ENCODE results near the gene EIF4G3. TPM values are rescaled to one million over a fixed set of nuclear protein-coding genes. Genes with fewer than 3 reads are reported as not detected.
"Not testable (repeated sequence)": the region's sequence is repeated elsewhere in the genome, so short reads cannot be mapped to it uniquely, and the experiment has no call there.

Gene EIF4G3
- total RNA-seq, 1 experiment from 2014 or later, result 42.0 TPM

DNA sequence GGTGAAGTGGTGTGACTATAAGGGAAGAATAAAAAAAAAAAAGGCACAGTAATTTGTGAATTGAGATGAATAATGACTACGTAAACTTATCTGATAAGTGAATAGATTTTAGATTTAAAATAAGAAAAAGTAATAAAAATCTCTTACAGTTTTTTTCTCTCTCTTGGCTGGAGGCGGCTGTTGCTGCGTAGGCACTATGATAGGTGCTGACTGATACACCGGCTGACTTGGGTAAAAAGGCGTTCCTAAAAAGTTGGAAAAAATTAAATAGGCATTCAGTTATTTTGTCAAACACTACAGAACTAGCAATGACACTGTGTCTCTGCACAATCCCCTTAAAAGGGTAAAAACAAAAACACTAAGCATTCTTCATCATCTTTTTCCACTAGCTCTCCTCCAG lies 203.8 kb downstream of the EIF4G3 start:
- no peak for DNase-seq (ENCODE audit: extremely low read depth, low read depth)

DNA sequence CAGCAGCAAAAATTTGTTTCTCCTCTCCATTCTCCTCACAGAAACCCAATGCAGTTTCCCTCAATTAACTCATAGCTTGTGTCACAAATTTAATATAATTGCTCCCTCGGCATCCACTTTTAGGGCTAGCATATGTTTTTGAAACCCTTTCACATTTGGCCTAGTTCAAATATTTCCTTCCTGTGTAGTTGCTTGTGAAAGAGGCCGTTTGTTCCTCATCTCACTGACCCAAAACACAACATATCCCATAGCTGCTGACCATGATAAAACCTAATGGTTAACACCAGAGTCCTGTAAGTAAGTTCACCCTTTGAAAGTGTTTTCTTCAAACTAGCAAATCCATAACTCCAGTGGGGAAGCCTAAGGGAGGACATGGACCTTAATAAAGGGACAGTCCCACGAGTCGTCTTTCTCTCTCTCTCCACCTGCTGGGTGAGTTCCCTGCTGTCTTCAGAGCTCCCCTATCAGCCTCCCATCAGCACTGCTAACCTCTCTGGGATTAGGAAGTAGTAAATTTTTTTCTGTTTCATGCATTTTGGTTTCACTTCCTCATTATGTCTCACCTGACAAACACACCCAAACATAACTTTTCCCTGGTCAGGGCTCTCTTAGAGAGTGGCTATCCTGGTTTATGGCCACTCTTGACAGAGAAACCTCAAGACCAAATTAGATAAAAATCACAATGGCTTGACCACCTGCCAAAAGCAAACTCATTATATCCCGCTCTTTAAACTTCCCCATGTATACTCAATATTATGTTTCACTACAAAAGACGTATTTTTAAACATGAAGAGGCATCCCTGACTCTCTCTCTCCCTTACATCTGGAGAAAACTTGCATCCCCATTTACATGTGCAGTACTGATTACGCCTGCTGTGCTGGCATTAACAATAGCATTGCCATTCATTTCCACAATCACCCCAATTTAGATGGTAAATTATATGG lies 211.9 kb downstream of the EIF4G3 start:
- no peak for DNase-seq (ENCODE audit: extremely low read depth, low read depth)

GRCh38 chr1:20962576-20963258 lies 214.0 kb downstream of the EIF4G3 start:
- no peak for DNase-seq (ENCODE audit: extremely low read depth, low read depth)

DNA sequence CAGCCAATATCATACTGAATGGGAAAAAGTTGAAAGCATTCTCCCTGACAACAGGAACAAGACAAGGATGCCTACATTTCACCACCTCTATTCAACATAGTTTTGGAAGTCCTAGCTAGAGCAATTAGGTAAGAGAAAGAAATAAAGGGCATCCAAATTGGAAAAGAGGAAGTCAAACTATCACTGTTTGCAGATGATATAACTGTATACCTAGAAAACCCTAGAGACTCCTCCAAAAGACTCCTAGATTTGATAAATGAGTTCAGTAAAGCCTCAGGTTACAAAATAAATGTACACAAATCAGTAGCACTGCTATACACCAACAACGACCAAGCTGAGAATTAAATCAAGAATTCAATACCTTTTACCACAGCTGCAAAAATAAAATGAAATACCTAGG lies 218.3 kb downstream of the EIF4G3 start:
- no peak for DNase-seq (ENCODE audit: extremely low read depth, low read depth)

- DNase-seq (ENCODE audit: extremely low read depth, low read depth), result no peak
These were observed 220.4 kb downstream of the EIF4G3 start for GRCh38 chr1:20956272-20956671.

DNA sequence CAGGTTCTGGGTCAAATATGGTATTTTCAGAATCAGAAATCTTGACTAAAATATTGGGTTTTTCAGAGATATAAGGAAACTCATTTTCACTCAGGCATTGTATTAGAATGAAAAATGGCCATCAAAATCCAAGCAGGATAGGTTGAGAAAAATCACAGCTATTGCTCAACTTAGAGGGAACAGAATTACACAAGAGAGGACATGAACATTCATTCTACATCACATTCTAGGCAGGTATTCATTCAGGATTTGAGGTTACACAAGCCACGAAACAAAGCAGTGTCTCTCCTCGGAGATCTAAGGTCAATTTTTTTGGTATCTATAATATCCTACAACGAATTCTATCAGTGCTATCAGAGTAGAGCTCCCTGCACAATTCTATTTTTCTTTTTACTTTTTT lies 226.0 kb downstream of the EIF4G3 start:
- DNase-seq (ENCODE audit: extremely low read depth, low read depth), result no peak

DNA sequence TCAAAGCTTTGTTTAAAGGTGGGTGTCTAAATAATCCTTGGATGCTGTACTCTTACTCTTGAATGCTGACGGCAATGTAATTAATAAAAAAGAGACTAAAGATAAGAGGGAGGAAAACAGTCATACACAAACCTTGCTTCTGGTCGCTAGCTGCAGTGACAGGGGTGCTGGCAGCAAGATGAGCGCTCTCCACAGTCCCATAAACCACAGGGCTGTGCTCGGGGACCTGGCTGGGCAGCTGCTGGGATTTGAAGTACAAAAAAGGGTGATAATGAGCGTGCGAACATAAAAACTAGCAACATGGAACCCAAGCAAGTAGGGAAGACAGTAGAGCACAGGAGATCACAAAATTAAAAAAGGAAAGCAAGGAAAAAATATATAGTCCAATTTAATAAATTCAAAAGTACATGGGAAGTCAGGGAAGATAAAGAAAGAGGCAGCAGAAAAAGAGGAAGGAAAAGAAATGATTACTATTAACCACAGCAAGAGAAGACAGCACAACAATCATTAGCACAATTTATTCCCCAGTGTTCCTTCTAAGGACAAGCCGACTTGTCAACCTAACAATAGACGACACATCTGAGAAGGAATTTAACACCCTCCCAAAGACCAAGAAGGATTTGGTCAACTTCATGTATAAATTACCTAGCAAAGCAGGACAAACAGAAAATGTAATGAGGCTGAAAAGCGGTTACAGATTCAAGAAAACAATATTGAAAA lies 226.7 kb downstream of the EIF4G3 start:
- DNase-seq (ENCODE audit: extremely low read depth, low read depth), result no peak

DNA sequence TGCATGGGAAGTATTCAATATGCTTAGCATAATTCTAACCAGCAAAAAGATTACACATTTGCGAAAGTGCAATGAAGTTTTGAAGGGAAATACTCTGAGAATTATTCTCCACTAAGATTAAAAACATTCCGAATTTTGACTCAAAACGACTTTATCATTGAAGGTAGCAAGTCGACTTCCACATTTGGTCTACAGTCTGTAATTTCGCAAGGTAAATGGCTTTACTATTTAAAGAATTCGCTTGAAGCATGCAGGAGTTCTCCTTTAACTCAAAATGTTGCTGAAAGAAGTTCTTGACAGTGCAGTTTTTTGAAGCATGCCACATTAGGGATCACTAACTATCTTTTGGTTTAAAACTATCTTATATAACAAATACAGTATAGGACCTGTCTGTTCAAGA lies 228.6 kb downstream of the EIF4G3 start:
- DNase-seq (ENCODE audit: extremely low read depth, low read depth), result no peak

DNA sequence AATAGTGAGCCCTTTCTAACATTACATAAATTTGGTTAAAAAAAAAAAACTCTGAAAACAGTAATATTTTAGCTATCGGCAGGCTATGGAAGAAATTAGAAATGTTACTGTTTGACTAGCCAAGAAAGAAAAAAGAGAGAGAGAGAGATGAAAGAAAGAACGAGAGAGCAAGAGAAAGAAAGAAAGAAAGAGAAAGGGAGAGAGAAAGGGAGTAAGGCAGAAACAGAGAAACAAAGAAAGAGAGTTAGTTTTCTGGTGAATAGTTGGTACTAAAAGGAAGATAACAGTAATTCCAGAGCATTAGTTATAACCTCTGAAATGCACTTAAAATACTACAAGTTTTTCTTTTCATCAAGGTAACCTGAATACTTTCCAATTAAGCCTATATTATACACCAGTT lies 229.3 kb downstream of the EIF4G3 start:
- no peak for DNase-seq (ENCODE audit: extremely low read depth, low read depth)

DNA sequence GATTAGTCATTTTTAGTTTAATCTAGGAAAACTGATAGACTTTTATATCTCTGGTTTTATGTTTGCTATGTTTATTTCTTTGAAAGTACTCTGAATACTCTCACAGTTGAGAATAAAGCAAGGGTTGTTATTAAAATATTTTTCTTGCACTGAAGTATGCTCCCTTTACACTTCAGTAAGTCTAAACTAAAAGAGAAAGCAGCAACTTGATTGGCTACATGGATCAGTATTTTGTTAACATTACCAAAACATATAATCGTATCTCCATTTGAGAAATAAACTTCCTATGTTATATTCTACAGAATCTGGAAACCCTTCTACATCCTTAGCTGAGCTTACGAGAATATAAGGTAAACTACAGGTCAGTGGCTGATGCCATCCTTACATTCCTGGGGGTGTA lies 240.1 kb downstream of the EIF4G3 start:
- no peak for DNase-seq (ENCODE audit: extremely low read depth, low read depth)

DNA sequence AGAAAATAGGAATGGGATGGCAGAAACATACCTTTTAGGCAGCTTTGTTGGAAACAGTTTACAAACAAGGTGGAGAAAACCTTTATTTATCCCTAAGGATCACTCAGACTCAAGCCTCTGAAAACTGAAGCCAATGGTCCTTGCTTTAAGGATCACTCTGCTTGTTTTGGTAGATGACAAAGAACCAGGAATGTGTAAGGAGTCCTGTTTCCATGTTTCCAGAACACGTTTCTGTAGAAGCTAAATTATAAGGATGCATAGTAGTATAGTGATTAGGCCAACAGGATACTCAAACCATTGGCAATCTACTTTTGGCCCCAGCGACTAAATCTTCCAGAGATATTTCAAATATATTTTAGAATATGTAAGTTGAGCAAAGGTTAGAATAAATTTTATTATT lies 240.5 kb downstream of the EIF4G3 start:
- DNase-seq (ENCODE audit: extremely low read depth, low read depth), result no peak

- DNase-seq (ENCODE audit: extremely low read depth, low read depth), result no peak
These were observed 241.0 kb downstream of the EIF4G3 start for GRCh38 chr1:20935717-20936116.

DNA sequence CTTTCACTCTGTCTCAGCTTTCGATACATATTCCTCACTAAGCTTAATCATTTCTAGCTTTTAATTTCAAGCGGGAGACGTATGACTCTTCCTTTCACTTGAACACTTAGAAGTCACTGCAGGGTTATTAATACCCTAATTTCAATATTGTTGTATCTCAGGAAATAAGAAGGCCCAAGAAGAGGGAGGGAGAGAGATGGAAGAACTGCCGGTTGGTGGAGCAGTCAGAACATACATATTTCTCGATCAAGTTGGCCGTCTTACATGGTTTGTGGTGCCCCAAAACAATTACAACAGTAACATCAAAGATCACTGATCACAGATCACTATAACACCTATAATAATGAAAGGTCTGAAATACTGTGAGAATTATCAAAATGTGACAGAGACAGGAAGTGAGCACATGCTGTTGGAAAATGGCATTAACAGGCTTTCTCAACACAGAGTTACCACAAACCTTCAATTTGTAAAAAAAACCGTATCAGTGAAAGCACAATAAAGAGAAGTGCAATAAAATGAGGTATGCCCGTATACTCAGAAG lies 244.2 kb downstream of the EIF4G3 start:
- DNase-seq (ENCODE audit: extremely low read depth, low read depth), result no peak

GRCh38 chr1:20931930-20932436 lies 244.7 kb downstream of the EIF4G3 start:
- DNase-seq (ENCODE audit: extremely low read depth, low read depth), result no peak

- no peak for DNase-seq (ENCODE audit: extremely low read depth, low read depth)
These were observed 246.3 kb downstream of the EIF4G3 start for GRCh38 chr1:20930427-20930826.

DNA sequence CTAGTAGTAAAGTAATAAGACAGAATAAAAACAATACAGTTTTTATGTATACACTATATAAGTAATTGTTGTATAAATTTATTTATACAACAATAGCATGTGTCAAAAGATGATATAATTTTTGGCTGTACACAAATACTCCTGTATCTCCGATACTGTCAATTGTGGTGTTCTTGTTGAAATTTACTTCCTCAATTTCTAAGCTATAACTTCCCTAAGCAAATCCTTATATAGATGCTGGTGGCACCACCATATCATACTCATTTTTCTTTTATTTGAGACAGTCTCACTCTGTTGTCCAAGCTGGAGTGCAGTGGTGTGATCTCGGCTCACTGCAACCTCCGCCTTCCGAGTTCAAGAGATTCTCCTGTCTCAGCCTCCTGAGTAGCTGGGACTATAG lies 248.6 kb downstream of the EIF4G3 start:
- DNase-seq (ENCODE audit: extremely low read depth, low read depth), result no peak

DNA sequence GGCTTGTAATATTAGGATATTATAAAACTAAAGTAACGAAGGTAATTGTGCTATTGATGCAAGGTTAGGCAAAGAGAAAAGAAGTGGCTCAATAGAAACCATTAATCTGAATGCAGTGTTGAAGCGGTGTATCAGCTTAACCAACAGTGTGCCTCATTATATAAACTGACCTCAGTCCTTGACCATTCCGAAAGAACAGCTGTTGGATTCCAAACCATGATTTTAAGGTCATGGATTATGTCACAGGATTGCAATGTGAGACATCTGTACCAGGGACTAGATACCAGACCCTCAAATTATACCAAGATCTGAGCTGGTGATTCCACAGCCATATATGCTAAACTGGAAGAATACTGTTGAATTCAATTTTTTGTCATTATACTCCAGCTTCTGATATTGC lies 255.4 kb downstream of the EIF4G3 start:
- no peak for DNase-seq (ENCODE audit: extremely low read depth, low read depth)

GRCh38 chr1:20913242-20913641 lies 263.5 kb downstream of the EIF4G3 start:
- DNase-seq (ENCODE audit: extremely low read depth, low read depth), result no peak

DNA sequence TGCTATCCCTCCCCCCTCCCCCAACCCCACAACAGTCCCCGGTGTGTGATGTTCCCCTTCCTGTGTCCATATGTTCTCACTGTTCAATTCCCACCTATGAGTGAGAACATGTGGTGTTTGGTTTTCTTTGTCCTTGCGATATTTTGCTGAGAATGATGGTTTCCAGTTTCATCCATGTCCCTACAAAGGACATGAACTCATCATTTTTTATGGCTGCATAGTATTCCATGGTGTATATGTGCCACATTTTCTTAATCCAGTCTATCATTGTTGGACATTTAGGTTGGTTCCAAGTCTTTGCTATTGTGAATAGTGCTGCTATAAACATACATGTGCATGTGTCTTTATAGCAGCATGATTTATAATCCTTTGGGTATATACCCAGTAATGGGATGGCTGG lies 269.2 kb downstream of the EIF4G3 start:
- DNase-seq (ENCODE audit: extremely low read depth, low read depth), result not testable (repeated sequence)

- DNase-seq (ENCODE audit: extremely low read depth, low read depth), result no peak
These were observed 273.3 kb downstream of the EIF4G3 start for GRCh38 chr1:20903437-20903836.

GRCh38 chr1:20900056-20900455 lies 276.6 kb downstream of the EIF4G3 start:
- no peak for DNase-seq (ENCODE audit: extremely low read depth, low read depth)

All from NCI-H460 (cell line).